GM18526 (cell line): ENCODE data around the gene CFAP45.

Experiments used
- POLR2A ChIP-seq: IDR thresholded peaks from 3 replicates; pipeline ENCODE4 v1.6.1; 2011; ENCODE audit not compliant: insufficient read length; ENCODE audit errors: extremely low read depth

The CFAP45 gene

DNA sequence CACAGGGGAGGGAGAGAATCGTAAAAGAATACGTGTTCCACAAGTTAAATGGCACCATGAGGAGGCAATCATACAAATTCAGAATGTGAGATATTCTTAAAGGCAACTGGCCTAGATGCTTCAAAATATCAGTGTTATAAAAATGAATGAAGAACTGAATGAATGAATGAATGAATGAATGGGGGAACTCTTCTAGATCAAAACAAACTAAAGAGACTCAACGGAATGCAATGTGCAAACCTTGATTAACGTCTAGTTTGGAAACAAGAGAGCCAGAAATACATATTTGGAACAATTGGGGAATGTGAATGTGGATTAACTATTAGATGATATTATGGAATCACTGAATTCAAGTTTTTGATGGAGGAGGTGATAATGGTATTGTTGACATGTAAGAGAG, 16.8 kb downstream of the CFAP45 start:
- no peak for TF ChIP-seq POLR2A

- no peak for TF ChIP-seq POLR2A
These were observed 17.5 kb downstream of the CFAP45 start for GRCh38 chr1:159882527-159882862.

DNA sequence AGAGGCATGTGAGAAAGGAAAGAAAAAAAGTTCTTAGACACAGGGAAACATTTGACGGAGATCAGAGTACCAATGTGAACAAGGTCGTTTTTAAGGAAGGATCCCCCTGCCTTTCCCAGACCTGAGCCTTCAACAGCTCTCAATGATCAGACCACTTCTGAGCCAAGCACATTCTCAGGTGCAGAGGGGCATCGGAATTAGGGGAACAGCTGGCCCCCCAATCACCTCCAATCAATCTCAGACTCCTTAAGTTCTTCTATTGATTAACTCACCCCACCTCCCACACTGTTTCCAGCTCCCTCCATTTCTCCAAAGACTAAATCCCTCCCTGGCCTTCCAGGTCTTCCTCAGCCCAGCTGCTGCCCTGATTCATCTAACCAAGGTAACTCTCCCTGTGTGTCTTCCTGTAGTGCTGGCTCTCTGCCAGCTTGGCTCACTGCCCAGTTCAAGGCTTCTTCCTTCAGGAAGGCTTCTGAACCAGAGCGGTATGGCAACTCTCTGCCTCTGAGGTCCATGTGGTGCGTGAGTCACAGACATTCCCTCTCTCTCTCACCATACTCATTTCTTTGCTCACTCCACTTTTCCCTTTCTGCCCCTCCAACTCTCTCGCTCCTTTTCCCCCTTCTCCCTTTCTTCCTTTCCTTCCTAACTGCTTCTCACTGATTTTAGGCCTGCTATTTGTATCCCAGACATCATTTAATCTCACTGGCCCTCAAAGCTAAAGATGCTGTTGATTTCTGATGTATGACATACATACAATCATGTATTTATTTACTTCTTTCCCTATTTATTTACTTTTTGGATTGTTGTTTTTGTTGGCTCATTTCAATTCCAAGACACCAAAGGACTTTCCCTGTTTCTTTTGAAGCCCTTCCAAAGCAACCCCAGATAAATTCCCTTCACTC, 18.1 kb downstream of the CFAP45 start:
- no peak for TF ChIP-seq POLR2A

DNA sequence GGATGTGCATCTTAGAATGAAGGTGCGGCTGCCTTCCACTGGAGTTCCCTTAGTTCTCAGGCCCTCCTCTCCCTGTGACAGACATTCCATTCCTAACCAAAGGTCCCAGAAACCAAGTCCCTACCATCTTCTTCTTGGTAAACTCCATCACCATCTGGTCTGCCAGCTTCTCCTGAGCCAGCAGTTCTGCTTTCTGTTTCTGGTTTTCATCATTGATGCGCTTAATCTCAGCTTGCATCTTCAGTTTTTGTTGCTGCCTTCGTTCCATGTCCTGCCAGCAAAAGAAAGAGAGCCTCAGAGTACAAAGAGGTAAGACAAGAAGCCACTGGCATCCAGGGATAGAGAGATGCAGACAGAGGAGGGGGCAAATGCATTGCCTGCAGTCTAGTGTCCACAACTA, 19.5 kb downstream of the CFAP45 start:
- no peak for TF ChIP-seq POLR2A

DNA sequence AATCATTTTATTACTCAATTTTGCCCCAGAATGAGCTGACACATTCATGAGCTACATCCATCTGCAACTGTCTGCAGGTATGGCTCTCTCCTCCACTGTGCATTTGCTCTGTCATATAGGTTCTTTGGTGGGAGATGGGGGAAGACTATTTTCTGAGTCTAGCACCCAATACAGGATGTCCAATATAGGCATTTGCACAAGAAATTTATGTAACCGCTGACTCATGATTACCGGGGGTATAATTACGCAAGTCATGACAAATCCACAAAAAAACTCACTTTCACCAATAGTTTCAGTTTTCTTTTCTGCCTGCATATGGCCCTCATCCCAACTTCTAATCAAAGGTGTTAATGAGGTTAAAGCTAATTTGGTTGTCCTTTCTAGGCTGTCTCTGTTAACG, 20.0 kb downstream of the CFAP45 start:
- TF ChIP-seq POLR2A: no peak

- no peak for TF ChIP-seq POLR2A
These were observed 20.8 kb downstream of the CFAP45 start for GRCh38 chr1:159879136-159879535.

DNA sequence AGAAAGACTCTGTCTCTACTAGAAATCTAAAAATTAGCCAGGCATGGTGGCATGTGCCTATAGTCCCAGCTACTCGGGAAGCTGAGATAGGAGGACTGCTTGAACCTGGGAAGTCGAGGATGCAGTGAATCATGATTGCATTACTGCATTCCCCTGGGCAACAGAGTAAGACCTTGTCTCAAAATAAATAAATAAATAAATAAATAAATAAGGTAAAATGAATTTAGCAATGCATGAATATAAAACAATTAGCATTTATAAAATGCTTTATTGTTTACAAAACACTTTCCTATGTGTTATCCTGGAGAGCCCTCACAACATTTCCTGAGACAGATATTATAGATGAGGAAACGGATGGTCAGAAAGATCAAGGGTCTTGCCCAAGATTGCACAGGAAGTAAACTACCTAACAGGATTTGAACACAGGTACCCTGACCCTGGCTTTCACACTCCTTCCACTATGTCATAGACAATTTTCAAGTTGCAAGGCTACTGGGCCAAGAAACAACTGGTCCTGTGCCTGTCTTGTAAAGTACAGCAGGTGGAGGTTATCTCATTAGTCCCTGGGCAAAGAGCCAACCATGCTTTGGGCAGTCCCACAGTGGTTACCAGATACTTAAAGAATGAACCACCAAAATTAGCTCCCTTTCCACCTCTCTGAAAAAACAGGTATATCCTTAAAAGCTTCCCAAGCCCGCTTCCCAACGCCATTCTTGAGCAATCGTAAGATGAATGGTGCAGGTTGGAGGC, 22.1 kb downstream of the CFAP45 start:
- TF ChIP-seq POLR2A: no peak

- no peak for TF ChIP-seq POLR2A
These were observed 26.3 kb downstream of the CFAP45 start for GRCh38 chr1:159873530-159874143.

DNA sequence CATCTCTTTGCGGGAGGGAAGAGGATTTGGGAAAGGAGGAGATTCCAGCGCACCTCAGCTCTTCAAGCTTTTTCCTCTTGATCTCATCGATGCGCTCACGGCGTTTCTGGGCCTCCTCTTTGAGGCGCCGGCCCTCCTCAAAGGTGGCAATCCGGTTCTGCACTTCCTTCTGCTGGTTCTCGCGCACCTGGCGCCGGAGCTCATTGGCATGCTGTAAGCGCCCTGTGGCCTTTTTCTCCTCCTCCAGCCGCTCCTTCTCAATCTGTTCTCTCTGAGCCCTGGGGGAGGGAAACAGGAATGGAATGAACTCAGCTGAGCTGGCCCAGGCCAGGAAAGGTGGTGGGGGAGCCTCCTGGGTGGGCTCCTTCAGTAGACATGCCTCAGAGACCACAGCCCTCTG, 27.1 kb downstream of the CFAP45 start:
- no peak for TF ChIP-seq POLR2A

DNA sequence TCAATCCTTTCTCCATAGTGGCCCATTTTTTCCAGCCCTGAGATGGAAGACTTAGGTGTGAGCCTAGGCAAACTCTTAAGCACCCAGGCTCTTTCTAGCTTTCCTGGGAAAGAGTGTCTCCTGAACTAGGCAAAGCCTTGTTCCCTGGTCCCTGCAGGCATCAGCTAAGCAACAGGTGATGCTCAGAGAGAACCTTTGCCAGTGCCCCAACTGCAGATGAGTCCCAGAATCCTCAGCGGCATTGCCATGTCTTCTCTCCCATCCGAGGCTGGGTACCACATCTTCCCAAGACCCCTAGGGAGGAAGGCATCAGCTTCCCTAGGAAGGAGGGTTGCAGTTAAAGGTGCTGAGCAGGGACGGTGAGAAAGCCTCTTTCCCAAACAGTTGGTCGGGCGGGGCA, 29.3 kb downstream of the CFAP45 start:
- TF ChIP-seq POLR2A: no peak

DNA sequence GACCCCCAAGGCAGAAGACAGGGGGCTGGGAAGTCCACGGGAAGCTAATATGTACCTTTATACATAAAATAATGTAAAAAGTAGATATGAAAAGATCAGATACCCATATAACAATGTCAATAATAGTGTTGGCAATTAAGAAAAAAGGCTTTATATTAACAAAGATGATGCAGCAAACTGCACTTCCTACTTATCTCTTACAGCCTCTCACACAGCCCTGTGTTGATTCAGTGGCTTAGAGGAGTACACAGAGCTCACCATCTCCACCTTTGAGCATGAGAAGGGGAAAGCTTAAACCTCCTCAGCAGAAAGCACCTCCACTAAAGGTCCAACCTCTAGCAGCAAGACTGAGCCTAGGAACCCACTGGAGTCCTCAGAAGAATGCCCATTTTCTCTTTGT, 30.4 kb downstream of the CFAP45 start:
- TF ChIP-seq POLR2A: no peak

DNA sequence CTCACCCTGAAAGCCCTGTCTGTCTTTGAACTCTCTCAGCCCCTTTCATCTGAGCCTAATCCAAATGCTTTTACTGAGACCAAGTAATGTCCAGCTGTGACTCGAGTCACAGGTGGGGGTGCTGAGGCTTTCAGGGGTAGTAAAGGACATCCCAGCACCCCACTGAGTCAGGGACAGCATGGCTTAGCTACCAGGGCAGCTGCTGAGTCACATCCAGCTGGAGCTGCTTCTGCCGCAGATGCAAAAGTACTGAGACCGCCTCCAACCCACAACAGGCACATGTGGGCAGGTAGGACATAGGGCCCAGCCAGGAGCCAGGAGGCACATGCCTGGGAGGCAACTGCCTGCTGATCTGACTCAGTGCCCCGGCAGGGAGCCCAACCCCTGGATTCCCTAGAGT, 30.8 kb downstream of the CFAP45 start:
- TF ChIP-seq POLR2A: no peak

DNA sequence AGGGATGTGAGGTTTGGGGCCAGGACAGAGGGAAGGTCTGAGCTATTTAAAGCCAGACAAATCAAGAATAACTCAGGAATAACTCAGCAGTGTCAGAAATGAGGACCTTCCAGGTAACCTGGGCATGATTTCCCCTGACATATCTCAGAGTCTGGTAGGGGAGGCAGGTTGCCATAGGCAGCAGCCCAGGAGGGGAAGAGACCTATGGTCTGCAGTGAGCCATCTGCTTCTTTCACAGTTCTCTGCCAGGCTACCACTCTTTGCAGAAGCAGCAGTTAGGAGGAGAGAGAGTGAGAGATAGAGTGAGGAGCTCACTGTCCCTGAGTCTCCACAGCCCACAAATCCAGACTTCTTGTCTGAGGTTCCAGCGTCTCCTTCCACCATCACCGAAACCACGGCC, 31.2 kb downstream of the CFAP45 start:
- no peak for TF ChIP-seq POLR2A

DNA sequence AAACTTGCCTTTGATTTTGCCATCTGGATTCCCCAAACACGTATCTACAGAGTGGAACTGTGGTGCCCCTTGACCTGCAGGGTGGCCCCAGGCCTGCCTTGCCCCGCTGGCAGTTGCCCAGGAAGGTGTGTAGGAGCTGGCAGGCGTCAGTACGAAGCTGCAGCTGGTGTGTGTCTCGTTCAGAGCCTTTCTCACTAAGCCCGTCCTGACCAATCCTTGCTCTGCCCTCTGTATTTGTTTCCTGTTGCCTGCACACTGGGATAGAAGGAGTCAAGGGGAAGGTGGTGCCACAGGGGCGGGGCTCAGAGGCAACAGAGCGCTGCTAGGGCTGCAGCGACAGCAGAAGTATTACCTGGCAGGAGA, 32.3 kb downstream of the CFAP45 start:
- no peak for TF ChIP-seq POLR2A

- TF ChIP-seq POLR2A: no peak
These were observed 32.9 kb downstream of the CFAP45 start for GRCh38 chr1:159866905-159867663.
